Activated CD8-positive, alpha-beta memory T cell treated with anti-CD3 and anti-CD28 coated beads, Interleukin-2, amount 50 U/mL, for 1 hour (primary cell): ENCODE measurements around the gene WFS1.

ENCODE experiments used
- DNase-seq: peaks from one replicate; pipeline ENCODE4 v3.0.0-alpha.2; 2020; ENCODE audit errors: extremely low read depth

WFS1 gene

GRCh38 chr4:6262176-6262575 is 7.5 kb upstream of the WFS1 start:
- no peak for DNase-seq

DNA sequence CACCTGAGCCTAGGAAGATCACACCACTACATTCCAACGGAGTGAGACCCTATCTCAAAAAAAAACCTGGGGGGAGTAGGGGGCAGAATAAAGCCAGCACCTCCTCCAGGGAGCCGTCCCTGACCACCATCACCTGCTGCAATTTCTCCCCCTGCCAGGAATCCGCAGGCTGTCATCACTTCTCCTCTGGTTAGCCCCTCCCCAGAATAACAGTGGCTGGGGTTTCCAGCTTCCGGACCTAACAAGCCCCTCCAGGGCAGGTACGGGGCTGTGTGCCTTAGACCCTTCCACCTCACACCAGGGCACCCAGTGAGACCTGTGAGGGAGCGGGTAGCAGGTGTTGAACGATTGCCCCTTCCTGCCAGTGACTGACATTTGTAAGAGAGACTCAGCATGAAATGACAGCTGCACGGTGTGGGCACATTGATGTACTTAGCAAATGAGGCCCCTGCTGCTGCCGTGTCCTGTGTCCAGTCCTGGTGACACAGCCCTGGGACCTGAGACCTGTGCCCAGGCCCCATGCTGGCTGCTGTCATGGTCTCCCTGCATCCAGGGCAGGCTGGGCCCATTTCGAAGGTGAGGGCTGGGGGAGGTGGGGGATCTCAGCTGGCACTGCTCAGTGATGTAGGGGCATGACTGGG is 6.7 kb upstream of the WFS1 start:
- DNase-seq: no peak

GRCh38 chr4:6263526-6264224 is 6.0 kb upstream of the WFS1 start:
- DNase-seq: no peak

- DNase-seq: no peak
Measured at GRCh38 chr4:6264225-6264540, 5.5 kb upstream of the WFS1 start.

DNA sequence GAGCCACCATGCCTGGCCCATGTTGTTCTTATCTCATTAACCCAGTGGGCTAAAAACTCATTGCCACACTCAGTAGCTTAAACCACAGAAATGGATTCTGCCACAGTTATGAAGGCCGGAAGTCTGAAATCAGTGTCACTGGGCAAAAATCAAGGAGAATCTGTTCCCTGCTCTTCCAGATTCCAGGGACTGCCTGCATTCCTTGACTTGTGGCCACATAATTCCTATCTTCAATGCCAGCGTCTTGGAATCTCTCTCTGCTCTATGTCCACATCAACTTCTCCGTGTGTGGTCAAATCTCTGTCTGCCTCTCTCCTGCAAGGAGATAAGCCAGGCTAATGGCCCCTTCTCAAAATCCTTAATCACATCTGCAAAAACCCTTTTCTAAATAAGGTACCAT is 4.1 kb upstream of the WFS1 start:
- DNase-seq: no peak

- no peak for DNase-seq
Measured at GRCh38 chr4:6267573-6267972, 2.1 kb upstream of the WFS1 start.

GRCh38 chr4:6268650-6269615 is 717 bp upstream of the WFS1 start:
- DNase-seq: no peak

DNA sequence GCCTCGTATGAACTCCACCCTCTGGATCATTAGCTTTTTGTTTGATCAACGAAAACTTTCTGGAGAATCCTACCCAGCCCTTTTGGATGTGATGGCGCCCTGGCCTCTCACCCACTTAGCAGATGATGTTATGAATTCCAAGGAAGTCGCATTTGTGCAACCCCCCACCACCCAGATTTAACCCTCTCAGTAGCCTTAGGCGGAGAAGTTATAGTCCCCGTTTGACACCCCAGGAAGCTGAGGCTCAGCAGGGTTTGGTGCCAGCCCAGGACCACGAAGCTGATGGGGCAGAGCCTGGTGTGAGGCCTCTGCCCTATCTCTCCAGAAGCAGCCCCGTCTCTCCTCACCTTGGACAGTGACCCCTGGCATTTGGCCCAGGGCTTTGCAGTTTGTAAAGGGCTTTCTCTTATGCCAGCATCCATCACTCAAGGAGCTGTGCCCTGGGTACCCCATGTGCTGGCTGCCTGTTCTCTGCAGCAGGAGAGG is 1.0 kb downstream of the WFS1 start:
- no peak for DNase-seq

DNA sequence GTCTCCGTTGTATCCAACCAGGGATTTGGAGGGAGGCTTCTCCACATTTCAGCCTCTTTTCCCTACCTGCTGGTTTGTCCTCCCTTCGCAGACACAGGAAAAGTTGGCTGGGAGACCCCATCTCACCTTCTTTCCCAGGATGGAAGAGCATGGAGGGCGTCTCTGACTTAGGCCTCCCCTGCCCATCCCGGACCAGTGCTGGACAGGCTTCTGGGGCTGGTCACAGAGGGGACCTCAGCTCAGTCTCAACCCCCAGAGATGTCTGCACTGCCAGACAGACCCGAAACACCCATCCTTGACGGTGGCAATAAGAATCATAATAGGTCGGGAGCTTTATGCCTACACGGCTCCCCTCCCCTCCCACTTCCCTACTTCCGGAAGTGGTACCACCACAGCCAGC is 1.6 kb downstream of the WFS1 start:
- DNase-seq: no peak

DNA sequence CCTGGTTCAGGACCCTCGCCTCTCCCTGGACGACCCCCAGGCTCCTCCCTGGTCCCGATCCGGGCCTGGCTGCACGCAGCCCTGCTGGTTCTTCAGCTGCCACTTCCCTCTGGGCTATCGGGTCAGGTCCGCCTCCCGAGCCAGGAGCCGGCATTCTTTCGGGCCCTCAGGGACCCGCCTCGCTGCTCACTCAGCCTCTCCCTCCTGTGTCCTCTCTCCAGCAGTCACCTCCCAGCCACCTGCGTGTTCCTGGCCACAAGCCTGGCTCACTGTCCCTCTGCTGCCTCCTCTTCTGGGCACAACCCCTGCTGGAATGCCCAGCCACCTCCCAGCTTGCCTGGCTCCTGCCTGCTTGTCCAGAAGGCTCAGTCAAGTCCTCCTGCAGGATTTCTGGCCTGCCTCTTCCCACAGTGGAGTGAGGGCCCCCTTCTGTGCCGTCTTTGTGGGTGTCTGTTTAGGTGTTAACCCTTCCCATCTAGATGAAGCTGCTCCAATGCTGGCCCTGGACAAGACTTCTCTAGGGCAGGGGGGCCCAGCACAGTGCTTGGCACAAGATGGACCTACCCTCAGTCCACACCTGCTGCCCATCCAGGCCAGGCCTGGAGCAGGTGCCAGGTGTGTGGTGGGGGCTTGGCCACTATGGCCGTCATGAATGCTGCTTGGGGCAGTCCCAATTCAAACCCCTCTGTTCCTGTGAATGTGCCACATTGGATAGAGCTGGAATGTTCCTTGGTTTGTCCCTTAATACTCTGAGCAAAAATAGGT is 2.2 kb downstream of the WFS1 start:
- DNase-seq: no peak

DNA sequence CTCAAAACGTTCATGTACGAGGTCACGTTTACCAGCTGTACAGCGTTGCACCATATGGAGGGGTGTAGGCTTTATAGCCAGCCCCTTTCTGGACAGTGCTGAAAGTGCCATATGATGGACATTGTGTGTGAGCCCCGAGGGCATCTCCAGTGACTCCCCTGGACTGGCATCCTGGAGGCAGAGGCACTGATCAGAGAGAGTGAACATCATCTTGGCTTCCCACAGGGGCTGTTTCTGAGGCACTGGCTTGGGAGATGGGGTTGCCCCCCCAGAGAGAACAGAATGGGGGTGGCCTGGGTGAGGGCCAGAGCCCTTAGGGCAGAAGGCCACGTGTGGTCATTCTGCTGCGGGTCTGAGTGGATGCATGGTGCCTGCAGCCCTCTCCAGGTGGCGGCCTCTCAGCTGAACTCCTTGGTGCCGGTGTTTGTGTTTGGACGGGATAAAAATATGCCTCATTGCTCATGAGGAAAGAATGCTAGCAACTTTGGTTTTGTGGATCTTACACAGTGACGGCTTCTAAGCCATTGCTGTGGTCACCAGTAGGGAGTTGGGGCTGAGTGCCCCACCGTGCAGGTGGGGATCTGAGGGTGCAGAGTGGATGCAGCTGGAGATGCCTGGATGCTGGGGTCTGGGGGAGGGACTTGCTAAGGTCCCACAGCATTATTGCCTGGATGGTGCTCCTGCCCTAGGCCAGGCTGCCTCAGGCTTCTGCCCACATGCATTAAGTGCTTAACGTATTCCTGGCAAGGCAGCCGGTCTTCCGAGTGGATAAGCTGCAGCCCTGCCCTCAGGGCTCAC is 3.4 kb downstream of the WFS1 start:
- DNase-seq: no peak

GRCh38 chr4:6273661-6273990 is 4.0 kb downstream of the WFS1 start:
- DNase-seq: no peak

- DNase-seq: no peak
Measured at GRCh38 chr4:6275351-6275750, 5.7 kb downstream of the WFS1 start.

- no peak for DNase-seq
Measured at GRCh38 chr4:6275898-6276806, 6.5 kb downstream of the WFS1 start.

DNA sequence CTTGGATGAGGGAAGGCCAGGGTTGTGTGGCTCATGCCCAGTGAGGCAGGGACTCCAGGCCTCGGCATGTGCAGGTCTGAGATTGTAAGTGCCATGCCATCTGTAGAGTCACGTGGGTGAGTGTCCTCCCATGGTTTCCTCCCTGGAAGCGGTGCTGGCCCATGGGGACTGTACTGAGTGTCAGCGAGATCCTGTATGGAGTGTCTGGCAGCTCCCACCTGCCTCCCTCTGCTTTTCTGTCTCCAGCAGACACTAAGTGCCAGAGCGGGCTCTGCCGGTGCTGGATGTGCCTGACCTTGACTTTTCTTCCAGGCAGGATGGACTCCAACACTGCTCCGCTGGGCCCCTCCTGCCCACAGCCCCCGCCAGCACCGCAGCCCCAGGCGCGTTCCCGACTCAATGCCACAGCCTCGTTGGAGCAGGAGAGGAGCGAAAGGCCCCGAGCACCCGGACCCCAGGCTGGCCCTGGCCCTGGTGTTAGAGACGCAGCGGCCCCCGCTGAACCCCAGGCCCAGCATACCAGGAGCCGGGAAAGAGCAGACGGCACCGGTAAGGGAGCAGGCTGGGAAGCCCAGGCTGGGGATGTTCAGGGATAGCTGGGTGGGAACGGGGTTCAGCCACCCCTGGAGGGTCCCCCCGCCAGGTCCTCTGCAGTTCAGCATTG is 7.6 kb downstream of the WFS1 start:
- no peak for DNase-seq

GRCh38 chr4:6277935-6278800 is 8.5 kb downstream of the WFS1 start:
- DNase-seq: no peak

DNA sequence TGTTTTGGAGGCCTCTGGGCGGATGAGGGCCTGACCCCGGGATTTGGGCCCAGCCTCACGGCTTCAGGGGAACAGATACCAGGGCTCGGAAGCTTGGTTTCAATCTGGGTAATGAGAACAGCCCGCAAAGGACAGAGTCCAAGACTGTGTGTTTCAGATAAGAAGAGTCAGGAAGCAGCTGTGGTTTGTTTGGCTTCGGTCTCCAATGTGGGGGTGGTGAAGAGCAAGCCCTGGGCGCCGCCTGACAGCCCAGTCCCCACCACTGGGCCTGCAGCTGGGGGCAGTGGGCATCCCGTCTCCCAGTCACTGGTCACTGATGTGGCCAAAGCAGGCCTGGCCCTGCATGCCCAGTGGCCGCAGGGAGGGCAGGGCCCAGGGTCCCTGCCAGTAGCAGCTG is 9.1 kb downstream of the WFS1 start:
- DNase-seq: no peak

- no peak for DNase-seq
Measured at GRCh38 chr4:6279582-6280289, 10.1 kb downstream of the WFS1 start.
